Body of pancreas (tissue), 4 donors: Measurements from ENCODE around the gene SALL1.

Experiments used
- POLR2A ChIP-seq, 3 donors: fragments of 450-650 bp; IDR thresholded peaks; one replicate each; pipeline ENCODE4 v1.6.1; 2016; ENCODE audit warnings: antibody characterized with exemption in 3 of 3, mild to moderate bottlenecking in 2 of 3
- TF ChIP-seq, protein P1 (sequence below), 7 experiments: fragments of 450-650 bp in 4 of 7; fragments of 200-600 bp in 3 of 7; sonication (generic) in 3 of 7; IDR thresholded peaks; one replicate each; pipeline ENCODE4 v1.5.1; 2016 to 2019; ENCODE audit warnings: antibody characterized with exemption in 7 of 7

DNA sequence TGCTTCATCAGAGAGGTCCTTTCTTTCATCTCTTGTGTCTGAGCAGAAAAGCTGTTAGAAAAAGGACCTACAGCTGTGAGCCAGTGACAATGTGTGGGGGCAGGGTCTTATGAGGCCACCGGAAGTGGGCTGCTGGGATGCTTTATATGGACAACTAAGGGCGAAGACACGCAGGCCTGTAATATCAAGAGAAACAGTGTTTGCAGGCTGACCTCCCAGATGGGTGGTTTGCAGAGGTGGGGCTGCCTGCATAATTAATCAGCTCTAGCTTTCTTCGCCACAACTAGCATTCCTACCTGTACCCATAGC is 30.4 kb upstream of the SALL1 start:
- TF ChIP-seq, protein P1, sequence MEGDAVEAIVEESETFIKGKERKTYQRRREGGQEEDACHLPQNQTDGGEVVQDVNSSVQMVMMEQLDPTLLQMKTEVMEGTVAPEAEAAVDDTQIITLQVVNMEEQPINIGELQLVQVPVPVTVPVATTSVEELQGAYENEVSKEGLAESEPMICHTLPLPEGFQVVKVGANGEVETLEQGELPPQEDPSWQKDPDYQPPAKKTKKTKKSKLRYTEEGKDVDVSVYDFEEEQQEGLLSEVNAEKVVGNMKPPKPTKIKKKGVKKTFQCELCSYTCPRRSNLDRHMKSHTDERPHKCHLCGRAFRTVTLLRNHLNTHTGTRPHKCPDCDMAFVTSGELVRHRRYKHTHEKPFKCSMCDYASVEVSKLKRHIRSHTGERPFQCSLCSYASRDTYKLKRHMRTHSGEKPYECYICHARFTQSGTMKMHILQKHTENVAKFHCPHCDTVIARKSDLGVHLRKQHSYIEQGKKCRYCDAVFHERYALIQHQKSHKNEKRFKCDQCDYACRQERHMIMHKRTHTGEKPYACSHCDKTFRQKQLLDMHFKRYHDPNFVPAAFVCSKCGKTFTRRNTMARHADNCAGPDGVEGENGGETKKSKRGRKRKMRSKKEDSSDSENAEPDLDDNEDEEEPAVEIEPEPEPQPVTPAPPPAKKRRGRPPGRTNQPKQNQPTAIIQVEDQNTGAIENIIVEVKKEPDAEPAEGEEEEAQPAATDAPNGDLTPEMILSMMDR (IDR thresholded peaks at IDR 0.05), result no peak
- TF ChIP-seq POLR2A (IDR thresholded peaks at IDR 0.05), result no peak
